Measurements from ENCODE around the gene ABCB9. TPM values are rescaled to one million over a fixed set of nuclear protein-coding genes. Genes with fewer than 3 reads are reported as not detected.

The ABCB9 gene
- total RNA-seq, 1 experiment from 2014 or later: 6.3 TPM

DNA sequence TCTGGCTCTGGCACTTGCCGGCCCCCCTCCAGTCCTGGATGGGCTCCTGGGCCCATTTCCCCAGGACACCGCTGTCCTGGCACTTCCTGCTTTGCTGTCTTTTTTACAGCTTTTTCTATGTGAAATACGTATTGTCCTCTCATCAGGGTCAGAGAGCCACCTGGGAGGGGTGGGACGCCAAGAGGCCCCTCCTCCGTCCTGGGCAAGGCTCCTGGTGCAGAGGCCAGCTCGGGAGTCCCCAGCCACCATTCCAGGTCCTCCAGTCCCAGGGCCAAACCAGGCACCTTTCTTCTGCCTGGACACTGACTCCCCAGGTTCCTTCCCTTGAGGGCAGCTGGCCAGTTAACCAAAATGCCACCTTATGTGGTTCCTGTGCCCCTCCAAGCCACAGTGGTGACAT lies 37.0 kb upstream of the ABCB9 start:
- Mint-ChIP-seq H3K4me3 (no peak overlapping the region), H3K36me3 (no peaks in the 10 kb centered on the region)

GRCh38 chr12:123001464-123001863 lies 35.2 kb upstream of the ABCB9 start:
- TF ChIP-seq RORB (CRISPR knock-in tag; IDR thresholded peaks at IDR 0.05) (no peak), ATF6 (CRISPR knock-in tag; IDR thresholded peaks at IDR 0.05) (no peak)
- ChIA-PET POLR2A (interaction anchor here (1.0 kb wide), 1 partner anchor 74 kb away, joined by 5 read pairs; no protein-coding TSS in a partner anchor), CTCF (interaction anchor here (0.6 kb wide), 1 partner anchor 113 kb away, joined by 3 read pairs; no protein-coding TSS in a partner anchor)
- H3K27me3 Mint-ChIP-seq (ENCODE audit: low read depth): no peaks in the 10 kb centered on the region
- no peaks in the 10 kb centered on the region for H3K9me3 Mint-ChIP-seq
- ATAC-seq (no peak), DNase-seq (ENCODE audit: low spot score) (no peak)
- no peak overlapping the region for H3K4me3 Mint-ChIP-seq
- H3K27ac Mint-ChIP-seq: no peak overlapping the region
- H3K4me1 Mint-ChIP-seq: no peaks in the 10 kb centered on the region
- no peaks in the 10 kb centered on the region for H3K36me3 Mint-ChIP-seq

More for the DNA sequence above, 37.0 kb upstream of the ABCB9 start:
- Mint-ChIP-seq H3K4me1 (no peaks in the 10 kb centered on the region), H3K27ac (no peak overlapping the region; the same call in 1 of the 2 replicates), H3K9me3 (no peaks in the 10 kb centered on the region), H3K27me3 (ENCODE audit: low read depth) (no peaks in the 10 kb centered on the region)
- TF ChIP-seq NFATC4 (CRISPR knock-in tag; IDR thresholded peaks at IDR 0.05) (no peak), GABPB1 (CRISPR knock-in tag; IDR thresholded peaks at IDR 0.05) (no peak), AFF4 (CRISPR knock-in tag; IDR thresholded peaks at IDR 0.05; ENCODE audit: borderline replicate concordance) (no peak), PRRX2 (CRISPR knock-in tag; IDR thresholded peaks at IDR 0.05) (no peak), KAT7 (CRISPR knock-in tag; IDR thresholded peaks at IDR 0.05; ENCODE audit: borderline replicate concordance) (no peak)
- TF ChIP-seq, protein P1, sequence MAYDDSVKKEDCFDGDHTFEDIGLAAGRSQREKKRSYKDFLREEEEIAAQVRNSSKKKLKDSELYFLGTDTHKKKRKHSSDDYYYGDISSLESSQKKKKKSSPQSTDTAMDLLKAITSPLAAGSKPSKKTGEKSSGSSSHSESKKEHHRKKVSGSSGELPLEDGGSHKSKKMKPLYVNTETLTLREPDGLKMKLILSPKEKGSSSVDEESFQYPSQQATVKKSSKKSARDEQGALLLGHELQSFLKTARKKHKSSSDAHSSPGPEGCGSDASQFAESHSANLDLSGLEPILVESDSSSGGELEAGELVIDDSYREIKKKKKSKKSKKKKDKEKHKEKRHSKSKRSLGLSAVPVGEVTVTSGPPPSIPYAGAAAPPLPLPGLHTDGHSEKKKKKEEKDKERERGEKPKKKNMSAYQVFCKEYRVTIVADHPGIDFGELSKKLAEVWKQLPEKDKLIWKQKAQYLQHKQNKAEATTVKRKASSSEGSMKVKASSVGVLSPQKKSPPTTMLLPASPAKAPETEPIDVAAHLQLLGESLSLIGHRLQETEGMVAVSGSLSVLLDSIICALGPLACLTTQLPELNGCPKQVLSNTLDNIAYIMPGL (CRISPR knock-in tag; IDR thresholded peaks at IDR 0.05): no peak
- TF ChIP-seq, protein P2, sequence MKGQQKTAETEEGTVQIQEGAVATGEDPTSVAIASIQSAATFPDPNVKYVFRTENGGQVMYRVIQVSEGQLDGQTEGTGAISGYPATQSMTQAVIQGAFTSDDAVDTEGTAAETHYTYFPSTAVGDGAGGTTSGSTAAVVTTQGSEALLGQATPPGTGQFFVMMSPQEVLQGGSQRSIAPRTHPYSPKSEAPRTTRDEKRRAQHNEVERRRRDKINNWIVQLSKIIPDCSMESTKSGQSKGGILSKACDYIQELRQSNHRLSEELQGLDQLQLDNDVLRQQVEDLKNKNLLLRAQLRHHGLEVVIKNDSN (CRISPR knock-in tag; IDR thresholded peaks at IDR 0.05): no peak
- ATAC-seq (no peak; the same call in 1 of the 2 replicates), DNase-seq (ENCODE audit: low spot score) (no peak)
- CTCF ChIA-PET: no interaction called here
- POLR2A ChIA-PET: no interaction called here

DNA sequence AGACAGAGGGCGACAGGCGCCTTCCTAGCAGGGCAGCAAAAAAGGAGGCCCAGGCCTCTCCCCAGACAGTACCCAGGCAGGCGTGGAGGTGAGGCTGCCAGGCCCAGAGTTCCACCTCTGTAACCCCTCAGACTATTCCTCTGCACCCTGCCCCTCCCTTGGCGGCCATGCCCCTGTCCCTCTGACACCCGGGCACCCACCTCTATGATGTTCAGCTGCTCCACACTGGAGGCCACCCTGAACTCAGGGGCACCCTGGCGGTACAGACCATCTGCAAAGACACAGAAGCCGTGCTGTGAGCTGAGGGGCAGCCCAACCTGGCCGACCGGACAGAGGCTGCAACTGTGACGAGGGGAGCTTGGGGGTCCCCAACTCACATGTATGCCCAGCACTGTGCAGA lies 34.3 kb upstream of the ABCB9 start:
- no peaks in the 10 kb centered on the region for H3K4me1 Mint-ChIP-seq
- no peak for ATAC-seq
- H3K27me3 Mint-ChIP-seq (ENCODE audit: low read depth): no peaks in the 10 kb centered on the region
- no peak for DNase-seq (ENCODE audit: low spot score)
- H3K4me3 Mint-ChIP-seq: no peak overlapping the region
- H3K9me3 Mint-ChIP-seq: no peaks in the 10 kb centered on the region
- ChIA-PET CTCF (no interaction called here), POLR2A (no interaction called here)
- no peak overlapping the region for H3K27ac Mint-ChIP-seq
- H3K36me3 Mint-ChIP-seq: no peaks in the 10 kb centered on the region
- TF ChIP-seq FOXP1 (CRISPR knock-in tag; IDR thresholded peaks at IDR 0.05; ENCODE audit: borderline replicate concordance): no peak
- TF ChIP-seq ZNF396 (CRISPR knock-in tag; IDR thresholded peaks at IDR 0.05; ENCODE audit: borderline replicate concordance): no peak
- no peak for TF ChIP-seq E2F1 (CRISPR knock-in tag; IDR thresholded peaks at IDR 0.05)
- no peak for TF ChIP-seq NFE2L1 (CRISPR knock-in tag; IDR thresholded peaks at IDR 0.05)
- no peak for TF ChIP-seq ZBTB21 (CRISPR knock-in tag; IDR thresholded peaks at IDR 0.05; ENCODE audit: borderline replicate concordance)
- TF ChIP-seq ELF4 (CRISPR knock-in tag; IDR thresholded peaks at IDR 0.05; ENCODE audit: low read depth): no peak
- TF ChIP-seq, protein P3, sequence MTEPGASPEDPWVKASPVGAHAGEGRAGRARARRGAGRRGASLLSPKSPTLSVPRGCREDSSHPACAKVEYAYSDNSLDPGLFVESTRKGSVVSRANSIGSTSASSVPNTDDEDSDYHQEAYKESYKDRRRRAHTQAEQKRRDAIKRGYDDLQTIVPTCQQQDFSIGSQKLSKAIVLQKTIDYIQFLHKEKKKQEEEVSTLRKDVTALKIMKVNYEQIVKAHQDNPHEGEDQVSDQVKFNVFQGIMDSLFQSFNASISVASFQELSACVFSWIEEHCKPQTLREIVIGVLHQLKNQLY (CRISPR knock-in tag; IDR thresholded peaks at IDR 0.05): no peak
- no peak for TF ChIP-seq CBFB (CRISPR knock-in tag; IDR thresholded peaks at IDR 0.05; ENCODE audit: low read depth)
- no peak for TF ChIP-seq IRF1 (CRISPR knock-in tag; IDR thresholded peaks at IDR 0.05)
- TF ChIP-seq ZNF425 (CRISPR knock-in tag; conservative IDR thresholded peaks at IDR 0.05): no peak
